Nephron progenitor cell (in vitro differentiated cells): ENCODE data around the gene KRT13.

Experiments used
- DNase-seq: peaks from one replicate; pipeline ENCODE4 v3.0.0; 2021
- H3K27ac Mint-ChIP-seq: 2 replicates; pipeline ENCODE4 v1.8.0; 2021; ENCODE audit warnings: mild to moderate bottlenecking, moderate library complexity, mixed read lengths
- H3K27me3 Mint-ChIP-seq: 2 replicates; pipeline ENCODE4 v1.8.0; 2021; ENCODE audit warnings: mild to moderate bottlenecking, low read depth, mixed read lengths; ENCODE audit not compliant: poor library complexity
- H3K36me3 Mint-ChIP-seq: 2 replicates; pipeline ENCODE4 v1.8.0; 2021; ENCODE audit warnings: low read depth, mixed read lengths
- H3K4me1 Mint-ChIP-seq: 2 replicates; pipeline ENCODE4 v1.8.0; 2021; ENCODE audit warnings: mixed read lengths
- H3K4me3 Mint-ChIP-seq: 2 replicates; pipeline ENCODE4 v1.8.0; 2021; ENCODE audit warnings: mild to moderate bottlenecking, moderate library complexity, mixed read lengths
- H3K9me3 Mint-ChIP-seq: 2 replicates; pipeline ENCODE4 v1.8.0; 2021; ENCODE audit warnings: mild to moderate bottlenecking, moderate library complexity, mixed read lengths
- TF ChIP-seq, protein P1 (sequence below): fragments of 200-600 bp; sonication (generic); IDR thresholded peaks from 2 replicates; pipeline ENCODE4 v1.5.0; 2021; ENCODE audit warnings: antibody characterized with exemption

The KRT13 gene

DNA sequence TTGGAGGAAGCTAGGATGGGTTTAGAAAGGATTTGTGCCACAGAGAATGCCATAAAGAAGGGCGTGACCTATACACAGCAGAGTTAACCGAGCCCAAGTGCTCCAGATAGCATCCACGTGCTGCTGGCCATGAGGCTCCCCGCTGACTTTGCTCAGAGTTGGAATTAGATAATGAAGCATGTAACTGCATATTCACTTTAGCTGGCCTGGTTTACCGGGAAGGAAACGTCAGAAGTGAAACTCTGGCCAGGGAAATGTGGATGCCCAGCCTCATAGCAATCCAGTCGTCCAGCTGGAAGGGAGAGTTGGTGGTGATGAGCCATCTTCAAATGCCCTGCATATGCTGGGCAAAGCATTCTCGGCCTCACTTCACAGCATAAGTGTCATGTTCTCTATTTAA is 30.5 kb downstream of the KRT13 start:
- no peak for DNase-seq
- Mint-ChIP-seq H3K27ac (no peak overlapping the region), H3K4me1 (no peaks in the 10 kb centered on the region), H3K36me3 (no peaks in the 10 kb centered on the region), H3K27me3 (peaks cover 14% of the 10 kb centered on the region), H3K9me3 (peaks cover 25% of the 10 kb centered on the region), H3K4me3 (no peak overlapping the region)
- TF ChIP-seq, protein P1, sequence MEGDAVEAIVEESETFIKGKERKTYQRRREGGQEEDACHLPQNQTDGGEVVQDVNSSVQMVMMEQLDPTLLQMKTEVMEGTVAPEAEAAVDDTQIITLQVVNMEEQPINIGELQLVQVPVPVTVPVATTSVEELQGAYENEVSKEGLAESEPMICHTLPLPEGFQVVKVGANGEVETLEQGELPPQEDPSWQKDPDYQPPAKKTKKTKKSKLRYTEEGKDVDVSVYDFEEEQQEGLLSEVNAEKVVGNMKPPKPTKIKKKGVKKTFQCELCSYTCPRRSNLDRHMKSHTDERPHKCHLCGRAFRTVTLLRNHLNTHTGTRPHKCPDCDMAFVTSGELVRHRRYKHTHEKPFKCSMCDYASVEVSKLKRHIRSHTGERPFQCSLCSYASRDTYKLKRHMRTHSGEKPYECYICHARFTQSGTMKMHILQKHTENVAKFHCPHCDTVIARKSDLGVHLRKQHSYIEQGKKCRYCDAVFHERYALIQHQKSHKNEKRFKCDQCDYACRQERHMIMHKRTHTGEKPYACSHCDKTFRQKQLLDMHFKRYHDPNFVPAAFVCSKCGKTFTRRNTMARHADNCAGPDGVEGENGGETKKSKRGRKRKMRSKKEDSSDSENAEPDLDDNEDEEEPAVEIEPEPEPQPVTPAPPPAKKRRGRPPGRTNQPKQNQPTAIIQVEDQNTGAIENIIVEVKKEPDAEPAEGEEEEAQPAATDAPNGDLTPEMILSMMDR = no peak

DNA sequence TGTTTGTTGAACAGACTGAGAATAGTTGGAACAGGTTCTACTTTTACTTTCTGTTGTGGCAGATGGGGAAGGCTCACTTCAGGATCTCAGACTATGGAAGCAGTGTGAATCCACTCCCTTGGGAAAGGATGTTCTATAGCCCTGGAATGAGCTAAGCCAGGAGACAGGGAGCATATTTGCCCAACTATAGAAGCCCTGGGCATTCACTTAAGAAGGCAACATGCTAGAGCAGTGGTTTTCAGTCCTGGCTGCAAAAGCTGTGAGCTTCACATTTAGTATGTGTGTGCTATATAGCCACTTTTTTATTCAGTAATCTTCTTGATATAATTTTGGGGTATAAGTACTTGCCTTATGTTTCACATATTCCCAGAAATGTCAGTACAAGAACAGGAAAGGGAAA is 37.1 kb downstream of the KRT13 start:
- Mint-ChIP-seq H3K4me3 (no peak overlapping the region), H3K4me1 (no peaks in the 10 kb centered on the region), H3K27me3 (peaks cover 11% of the 10 kb centered on the region), H3K27ac (no peak overlapping the region), H3K36me3 (no peaks in the 10 kb centered on the region), H3K9me3 (peaks cover 37% of the 10 kb centered on the region)
- TF ChIP-seq, protein P1 = no peak
- no peak for DNase-seq

DNA sequence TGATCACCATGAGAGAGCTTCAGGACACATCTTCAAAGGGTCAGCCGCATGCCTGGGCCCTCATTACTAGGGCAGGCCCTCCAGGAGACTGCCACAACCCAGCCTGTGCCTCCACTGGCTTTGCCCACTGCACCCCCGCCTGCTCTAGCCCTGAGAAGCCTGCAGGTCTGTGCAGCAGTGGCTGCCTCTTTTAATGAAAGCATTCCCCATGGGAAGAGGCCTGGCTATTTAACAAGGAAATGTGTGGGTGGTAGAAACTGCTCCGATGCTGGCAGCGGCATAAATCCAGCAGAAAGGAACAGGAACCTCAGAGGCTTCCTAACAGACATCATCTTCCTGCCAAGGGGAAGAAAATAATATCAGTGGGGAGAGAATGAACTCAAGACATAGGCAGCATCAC is 37.9 kb downstream of the KRT13 start:
- Mint-ChIP-seq H3K4me3 (no peak overlapping the region), H3K27me3 (peaks cover 10% of the 10 kb centered on the region), H3K27ac (no peak overlapping the region), H3K4me1 (no peaks in the 10 kb centered on the region), H3K36me3 (no peaks in the 10 kb centered on the region), H3K9me3 (peaks cover 32% of the 10 kb centered on the region)
- no peak for DNase-seq
- TF ChIP-seq, protein P1 = no peak

DNA sequence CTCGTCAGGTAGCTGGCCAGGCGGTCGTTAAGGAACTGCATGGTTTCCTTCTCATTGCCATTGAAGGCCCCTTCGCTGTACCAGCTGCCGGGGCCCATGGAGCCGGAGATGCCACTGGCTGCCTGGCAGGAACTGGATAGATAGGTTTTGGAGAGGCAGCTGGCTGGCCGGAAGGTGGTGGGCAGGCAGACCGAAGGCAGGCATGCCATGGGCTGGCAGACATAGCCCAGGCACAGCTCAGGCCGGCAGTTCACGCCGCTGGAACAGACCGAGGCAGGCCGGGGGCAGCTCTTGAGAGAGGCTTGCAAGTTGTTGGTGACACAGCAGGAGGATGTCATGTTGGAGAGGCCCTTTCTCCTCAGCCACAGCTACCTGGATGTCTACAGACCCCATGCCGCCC is 38.4 kb downstream of the KRT13 start, which contains the start of gene KRT32:
KRT32 (minus strand) TSS at position 399 of the 400 bp plus-strand sequence; CDS start at position 338, 61 bp downstream.
- Mint-ChIP-seq H3K36me3 (no peaks in the 10 kb centered on the region), H3K9me3 (peaks cover 29% of the 10 kb centered on the region), H3K4me3 (no peak within 1 kb of the TSS), H3K4me1 (no peaks in the 10 kb centered on the region), H3K27me3 (peaks cover 10% of the 10 kb centered on the region), H3K27ac (no peak within 1 kb of the TSS)
- TF ChIP-seq, protein P1 = no peak
- no peak for DNase-seq

DNA sequence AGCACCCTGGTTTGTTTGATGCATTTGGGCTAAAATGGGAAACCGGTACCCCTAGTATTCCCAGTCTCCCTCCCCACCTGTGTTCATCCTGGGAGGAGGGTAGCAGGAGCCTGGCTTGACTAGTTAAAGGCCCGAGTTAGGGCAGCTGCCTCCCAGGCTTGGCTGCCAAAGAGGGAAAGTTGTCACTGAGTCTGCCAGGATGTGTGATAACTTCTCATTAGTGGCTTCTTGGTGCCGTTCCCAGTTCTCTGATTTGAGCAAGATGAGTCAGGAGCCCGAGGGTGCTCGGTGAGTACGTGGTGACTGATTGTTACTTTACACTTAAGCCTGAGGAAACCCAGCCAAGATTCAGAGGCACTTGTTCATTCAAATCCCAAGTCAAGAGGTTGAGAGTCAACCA is 40.7 kb downstream of the KRT13 start:
- peaks cover 17% of the 10 kb centered on the region for H3K9me3 Mint-ChIP-seq
- no peaks in the 10 kb centered on the region for H3K36me3 Mint-ChIP-seq
- TF ChIP-seq, protein P1 = no peak
- H3K4me1 Mint-ChIP-seq = peaks cover 4% of the 10 kb centered on the region
- no peak overlapping the region for H3K4me3 Mint-ChIP-seq
- no peak for DNase-seq
- no peak overlapping the region for H3K27ac Mint-ChIP-seq
- H3K27me3 Mint-ChIP-seq = peaks cover 14% of the 10 kb centered on the region

DNA sequence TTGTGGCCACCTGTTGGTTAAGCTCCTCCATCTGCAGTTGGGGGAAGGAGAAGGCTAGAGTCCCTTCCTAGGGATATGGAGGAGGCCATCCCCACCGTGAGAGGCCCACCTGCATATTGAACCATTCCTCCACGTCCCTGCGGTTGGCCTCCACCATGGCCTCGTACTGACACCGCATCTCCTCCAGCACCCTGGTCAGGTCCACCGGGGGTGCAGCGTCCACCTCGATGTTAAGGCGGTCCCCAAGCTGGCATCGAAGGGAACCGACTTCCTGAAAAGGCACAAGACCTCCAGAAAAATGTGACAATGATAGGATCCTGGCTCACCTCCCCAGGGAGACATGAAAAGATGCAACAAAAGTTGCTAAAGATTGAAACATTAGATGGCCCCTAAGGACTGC is 41.2 kb downstream of the KRT13 start:
- H3K27me3 Mint-ChIP-seq = peaks cover 11% of the 10 kb centered on the region
- H3K27ac Mint-ChIP-seq = no peak overlapping the region
- TF ChIP-seq, protein P1 = no peak
- H3K36me3 Mint-ChIP-seq = no peaks in the 10 kb centered on the region
- no peak for DNase-seq
- peaks cover 4% of the 10 kb centered on the region for H3K4me1 Mint-ChIP-seq
- H3K4me3 Mint-ChIP-seq = no peak overlapping the region
- peaks cover 14% of the 10 kb centered on the region for H3K9me3 Mint-ChIP-seq
